ENCODE results near the gene STARD9.
A peak's percentile ranks its signal among the peaks of the same experiment; 100 is the strongest.

Gene STARD9

DNA sequence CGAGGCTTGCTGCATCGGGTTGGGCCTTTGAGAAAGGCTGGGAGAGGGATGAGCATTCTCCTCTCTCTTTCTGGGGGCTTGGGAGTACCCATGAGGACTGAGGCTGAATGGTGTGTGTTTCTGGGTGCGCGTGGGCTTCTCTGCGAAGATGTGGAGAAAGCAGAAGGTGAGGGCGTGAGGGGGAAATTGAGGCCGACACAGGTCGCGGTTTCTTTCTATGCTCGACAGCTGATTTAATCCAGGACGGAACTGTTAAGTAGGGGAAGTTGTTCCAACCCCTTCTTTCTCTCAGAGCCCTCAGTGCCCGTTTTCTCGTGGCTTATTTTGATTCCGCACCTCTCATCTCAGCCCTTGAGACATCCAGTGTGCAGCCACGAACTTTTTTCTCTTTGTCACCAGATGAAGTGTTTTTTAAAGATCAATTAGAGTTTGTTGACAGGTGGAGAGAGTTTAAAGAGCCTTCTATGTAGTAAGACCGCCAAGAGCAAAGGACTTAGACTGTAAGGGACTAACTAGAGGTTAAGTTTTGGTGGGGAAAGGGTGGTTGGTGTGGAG lies 711 bp downstream of the STARD9 start:
- no peak for ATAC-seq (replicated peaks; ENCODE audit: extremely low read depth, poor library complexity, severe bottlenecking)
- Mint-ChIP-seq H3K4me1 (peaks cover 26% of the 10 kb centered on the region), H3K27ac (ENCODE audit: low read depth) (peak overlapping the region; percentile 67), H3K36me3 (ENCODE audit: insufficient read depth) (no peaks in the 10 kb centered on the region), H3K27me3 (no peaks in the 10 kb centered on the region), H3K9me3 (no peaks in the 10 kb centered on the region), H3K4me3 (peak overlapping the region; percentile 83)
- DNase-seq (ENCODE audit: low spot score in 2 of 2), result no peak

DNA sequence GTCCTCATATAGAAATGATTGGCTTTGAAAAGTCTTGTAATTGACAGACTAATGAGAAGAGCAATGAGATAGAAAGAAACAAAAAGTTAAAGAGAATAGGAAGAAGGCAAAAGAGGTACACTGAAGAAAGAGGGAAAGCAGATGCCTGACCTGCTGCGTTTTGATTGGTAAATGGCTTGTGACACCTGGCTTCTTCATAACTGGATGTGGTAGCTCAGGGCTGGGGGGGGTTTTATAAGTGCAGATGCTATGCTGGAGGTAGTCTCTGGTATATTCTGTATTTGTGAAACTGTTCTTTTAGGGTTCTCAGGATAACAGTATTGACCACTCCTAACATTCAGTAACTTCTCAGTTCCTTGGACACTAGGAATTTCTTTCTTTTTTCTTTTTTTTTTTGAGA lies 1.4 kb downstream of the STARD9 start:
- DNase-seq (ENCODE audit: low spot score in 2 of 2) (no peak), ATAC-seq (replicated peaks; ENCODE audit: extremely low read depth, poor library complexity, severe bottlenecking) (no peak)
- Mint-ChIP-seq H3K27ac (ENCODE audit: low read depth) (no peak overlapping the region), H3K9me3 (no peaks in the 10 kb centered on the region), H3K36me3 (ENCODE audit: insufficient read depth) (no peaks in the 10 kb centered on the region), H3K27me3 (no peaks in the 10 kb centered on the region), H3K4me3 (peak overlapping the region; percentile 83), H3K4me1 (peaks cover 33% of the 10 kb centered on the region)

DNA sequence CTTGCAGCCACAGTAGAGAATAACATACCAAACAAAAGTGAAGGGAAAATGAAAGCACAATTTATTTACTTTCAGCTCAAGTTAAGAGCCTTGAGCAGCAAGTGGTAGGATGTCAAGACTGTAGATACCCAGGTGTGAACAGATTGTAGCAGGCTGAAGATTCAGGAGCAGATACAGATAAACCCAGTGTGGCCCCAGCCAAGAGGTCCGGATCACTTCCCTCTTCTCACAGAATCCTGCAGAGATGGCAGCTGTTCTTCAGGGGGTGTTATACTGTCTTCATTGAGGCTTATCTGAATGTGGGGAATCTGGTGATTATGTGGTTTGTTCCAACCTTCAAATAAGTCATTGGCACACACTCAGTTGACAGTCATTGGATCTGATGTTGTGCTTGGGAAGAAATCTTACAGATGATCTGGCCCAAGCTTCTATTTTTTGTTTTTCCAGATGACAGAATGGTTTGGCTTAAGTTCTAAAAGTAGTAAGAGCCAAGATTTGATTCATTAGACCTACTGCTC lies 2.2 kb downstream of the STARD9 start:
- Mint-ChIP-seq H3K4me3 (peak overlapping the region; percentile 83), H3K36me3 (ENCODE audit: insufficient read depth) (no peaks in the 10 kb centered on the region), H3K9me3 (no peaks in the 10 kb centered on the region), H3K27ac (ENCODE audit: low read depth) (no peak overlapping the region), H3K27me3 (no peaks in the 10 kb centered on the region), H3K4me1 (peaks cover 35% of the 10 kb centered on the region)
- DNase-seq (ENCODE audit: low spot score in 2 of 2) (no peak), ATAC-seq (replicated peaks; ENCODE audit: extremely low read depth, poor library complexity, severe bottlenecking) (no peak)

DNA sequence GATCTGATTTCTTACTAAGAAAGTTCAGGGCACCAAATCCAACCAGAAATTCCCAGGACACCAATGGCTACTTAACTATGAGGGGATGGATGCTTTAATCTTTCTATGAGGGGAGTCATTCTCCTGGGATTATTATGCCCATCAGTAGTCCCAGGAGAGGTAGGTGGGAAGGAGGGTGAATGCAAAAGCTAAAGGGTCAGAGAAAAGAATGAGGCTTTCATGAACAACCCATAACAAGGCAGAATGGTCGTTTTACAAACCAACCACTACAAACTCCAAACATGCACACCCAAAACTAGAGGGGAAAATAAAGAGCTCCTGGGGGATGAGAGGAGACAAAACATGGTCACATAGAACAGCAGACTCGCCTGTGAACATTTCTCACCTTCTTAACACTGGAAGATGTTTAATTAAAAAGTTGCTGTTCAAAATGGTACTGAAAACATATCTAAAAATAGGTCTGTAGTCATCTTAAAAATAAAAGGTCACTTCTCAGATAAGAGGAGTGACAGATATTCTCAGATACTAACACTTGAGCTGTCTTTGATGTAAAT lies 3.7 kb downstream of the STARD9 start:
- Mint-ChIP-seq H3K27me3 (no peaks in the 10 kb centered on the region), H3K4me1 (peaks cover 35% of the 10 kb centered on the region), H3K36me3 (ENCODE audit: insufficient read depth) (no peaks in the 10 kb centered on the region), H3K27ac (ENCODE audit: low read depth) (no peak overlapping the region), H3K4me3 (no peak overlapping the region), H3K9me3 (no peaks in the 10 kb centered on the region)
- ATAC-seq (replicated peaks; ENCODE audit: extremely low read depth, poor library complexity, severe bottlenecking) (no peak), DNase-seq (ENCODE audit: low spot score in 2 of 2) (no peak)

DNA sequence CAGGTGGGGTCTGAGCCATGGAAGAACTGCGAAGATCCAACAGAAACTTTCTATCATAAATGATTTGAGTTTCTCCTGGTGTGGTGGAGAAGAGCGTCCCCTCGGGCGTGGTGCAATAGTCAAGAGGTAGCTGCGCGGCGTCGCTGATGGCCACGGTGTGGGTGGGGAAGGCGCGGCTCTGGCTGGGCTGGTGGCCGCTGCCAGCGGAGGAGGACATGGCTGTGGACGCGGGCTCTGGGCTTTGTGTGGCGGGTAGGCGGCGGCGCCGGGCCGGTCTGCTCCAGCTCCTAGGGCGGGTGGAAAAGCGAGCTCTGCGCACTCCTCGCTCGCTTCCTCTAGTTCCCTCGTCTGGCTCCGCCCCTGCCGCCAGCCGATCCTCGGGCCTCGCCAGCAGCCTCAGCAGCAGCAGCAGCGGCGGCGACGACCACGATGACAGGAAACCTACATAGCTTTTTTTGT lies 5.9 kb downstream of the STARD9 start:
- Mint-ChIP-seq H3K4me3 (peak overlapping the region; percentile 90), H3K27me3 (no peaks in the 10 kb centered on the region), H3K36me3 (ENCODE audit: insufficient read depth) (no peaks in the 10 kb centered on the region), H3K27ac (ENCODE audit: low read depth) (peak overlapping the region; percentile 90), H3K9me3 (no peaks in the 10 kb centered on the region), H3K4me1 (peaks cover 28% of the 10 kb centered on the region)
- peak; percentile 58 to 62 for DNase-seq (ENCODE audit: low spot score in 2 of 2)
- ATAC-seq (replicated peaks; ENCODE audit: extremely low read depth, poor library complexity, severe bottlenecking), result peak; percentile 98

DNA sequence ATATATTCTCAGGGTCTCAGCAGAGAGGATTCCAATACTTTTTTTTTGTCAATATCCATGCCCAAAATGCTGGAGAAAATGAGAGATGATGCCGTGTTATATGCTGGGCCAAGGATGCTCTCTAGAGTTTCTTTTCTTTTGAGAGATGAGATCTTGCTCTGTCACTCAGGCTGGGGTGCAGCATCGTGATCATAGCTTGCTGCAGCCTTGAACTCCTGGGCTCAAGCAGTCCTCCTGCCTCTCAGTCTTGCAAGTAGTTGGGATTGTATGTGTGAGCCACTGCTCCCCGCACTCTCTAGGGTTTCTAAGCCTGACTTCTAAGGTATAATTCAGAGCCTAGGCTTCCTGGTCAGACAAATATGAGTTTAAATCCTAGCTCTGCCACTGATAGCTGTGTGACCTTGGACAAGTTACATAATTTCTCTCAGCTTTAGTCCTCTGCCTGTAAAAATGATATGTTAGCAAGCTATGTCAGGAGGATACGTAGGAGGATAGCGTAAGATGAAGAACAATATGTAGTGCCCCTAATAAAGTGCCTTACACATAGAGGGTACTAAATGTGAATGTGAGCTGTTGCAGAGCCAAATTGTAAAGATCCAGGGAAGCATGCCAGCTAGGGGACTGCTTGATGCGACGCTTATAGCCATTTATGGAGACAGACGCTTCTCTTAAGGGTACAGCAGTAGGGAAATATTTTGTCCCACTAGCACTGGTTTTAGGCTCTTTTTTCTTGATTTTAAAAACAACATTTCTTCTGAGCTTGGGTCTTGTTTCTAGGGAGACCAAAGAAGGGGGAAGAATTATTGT lies 7.4 kb downstream of the STARD9 start:
- H3K4me3 Mint-ChIP-seq, result no peak overlapping the region

DNA sequence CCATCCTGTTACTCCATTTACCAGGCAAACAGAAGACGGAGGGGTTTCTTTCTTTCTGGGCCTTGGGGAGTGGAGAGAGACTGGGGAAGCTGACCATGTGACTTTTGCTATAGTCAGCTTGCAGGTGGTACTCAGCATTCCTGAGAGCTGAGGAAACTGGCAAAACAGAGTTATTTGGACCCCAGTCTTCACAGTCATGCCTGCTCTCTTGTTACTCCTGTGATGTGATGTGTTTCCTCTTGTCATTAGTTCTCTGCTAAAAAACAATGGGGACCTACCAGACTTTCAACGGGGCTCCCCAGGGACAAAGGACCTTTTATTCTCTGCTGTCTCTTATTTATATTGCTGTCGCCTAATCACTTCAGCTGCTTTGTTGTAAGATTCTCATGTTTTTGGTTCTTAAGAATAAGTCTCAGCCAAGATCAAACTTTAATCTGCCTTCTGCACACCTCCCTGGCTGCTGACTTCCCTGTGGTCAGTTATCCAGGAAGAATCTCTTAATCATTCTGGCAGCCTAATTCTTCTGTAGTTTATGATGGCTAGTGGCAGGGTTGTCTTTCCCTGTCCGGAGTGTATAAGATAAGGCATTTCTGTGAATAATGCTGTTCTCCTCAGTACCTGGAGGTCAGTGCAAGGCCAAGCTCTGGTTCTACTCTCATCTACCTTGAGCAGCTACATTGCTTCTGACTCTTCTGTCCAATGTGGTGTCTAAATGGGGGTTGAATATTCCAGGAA lies 8.8 kb downstream of the STARD9 start:
- no peak for ATAC-seq (replicated peaks; ENCODE audit: extremely low read depth, poor library complexity, severe bottlenecking)
- H3K27me3 Mint-ChIP-seq, result no peaks in the 10 kb centered on the region
- DNase-seq (ENCODE audit: low spot score in 2 of 2), result no peak
- H3K36me3 Mint-ChIP-seq (ENCODE audit: insufficient read depth), result no peaks in the 10 kb centered on the region
- no peaks in the 10 kb centered on the region for H3K9me3 Mint-ChIP-seq
- peaks cover 22% of the 10 kb centered on the region for H3K4me1 Mint-ChIP-seq
- H3K4me3 Mint-ChIP-seq, result no peak overlapping the region
- H3K27ac Mint-ChIP-seq (ENCODE audit: low read depth), result no peak overlapping the region

More for the DNA sequence above, 7.4 kb downstream of the STARD9 start:
- Mint-ChIP-seq H3K27me3 (no peaks in the 10 kb centered on the region), H3K9me3 (no peaks in the 10 kb centered on the region), H3K4me1 (peaks cover 22% of the 10 kb centered on the region), H3K27ac (ENCODE audit: low read depth) (no peak overlapping the region), H3K36me3 (ENCODE audit: insufficient read depth) (no peaks in the 10 kb centered on the region)
- DNase-seq (ENCODE audit: low spot score in 2 of 2), result no peak
- no peak for ATAC-seq (replicated peaks; ENCODE audit: extremely low read depth, poor library complexity, severe bottlenecking)

DNA sequence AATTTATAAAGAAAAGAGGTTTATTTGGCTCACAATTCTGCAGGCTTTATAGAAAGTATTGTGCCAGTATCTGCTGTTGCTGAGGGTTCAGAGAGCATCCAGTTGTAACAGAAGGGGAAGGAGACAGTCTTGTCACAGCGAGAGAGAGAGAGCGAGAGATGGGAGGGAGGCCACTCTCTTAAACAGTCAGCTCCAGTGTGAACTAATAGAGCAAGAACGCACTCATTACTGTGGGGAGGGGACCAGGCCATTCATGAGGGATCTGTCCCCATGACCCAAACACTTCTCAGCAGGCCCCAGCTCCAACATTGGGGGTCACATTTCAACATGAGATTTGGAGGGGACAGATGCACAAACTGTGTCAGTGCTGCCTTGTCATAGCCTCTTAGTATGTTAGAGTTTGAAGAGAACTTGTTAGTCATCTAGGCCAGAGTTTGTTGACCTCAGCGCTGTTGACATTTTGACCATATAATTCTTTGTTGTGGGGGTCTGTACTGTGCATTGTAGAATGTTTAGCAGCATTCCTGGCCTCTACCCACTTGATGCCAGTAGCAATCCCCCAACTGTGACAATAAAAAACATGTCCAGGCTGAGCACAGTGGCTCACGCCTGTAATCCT lies 15.3 kb downstream of the STARD9 start:
- no peaks in the 10 kb centered on the region for H3K27me3 Mint-ChIP-seq
- H3K4me3 Mint-ChIP-seq, result no peak overlapping the region
- no peaks in the 10 kb centered on the region for H3K4me1 Mint-ChIP-seq
- H3K36me3 Mint-ChIP-seq (ENCODE audit: insufficient read depth), result peaks cover 2% of the 10 kb centered on the region
- no peak for DNase-seq (ENCODE audit: low spot score in 2 of 2)
- no peaks in the 10 kb centered on the region for H3K9me3 Mint-ChIP-seq
- no peak for ATAC-seq (replicated peaks; ENCODE audit: extremely low read depth, poor library complexity, severe bottlenecking)
- no peak overlapping the region for H3K27ac Mint-ChIP-seq (ENCODE audit: low read depth)

DNA sequence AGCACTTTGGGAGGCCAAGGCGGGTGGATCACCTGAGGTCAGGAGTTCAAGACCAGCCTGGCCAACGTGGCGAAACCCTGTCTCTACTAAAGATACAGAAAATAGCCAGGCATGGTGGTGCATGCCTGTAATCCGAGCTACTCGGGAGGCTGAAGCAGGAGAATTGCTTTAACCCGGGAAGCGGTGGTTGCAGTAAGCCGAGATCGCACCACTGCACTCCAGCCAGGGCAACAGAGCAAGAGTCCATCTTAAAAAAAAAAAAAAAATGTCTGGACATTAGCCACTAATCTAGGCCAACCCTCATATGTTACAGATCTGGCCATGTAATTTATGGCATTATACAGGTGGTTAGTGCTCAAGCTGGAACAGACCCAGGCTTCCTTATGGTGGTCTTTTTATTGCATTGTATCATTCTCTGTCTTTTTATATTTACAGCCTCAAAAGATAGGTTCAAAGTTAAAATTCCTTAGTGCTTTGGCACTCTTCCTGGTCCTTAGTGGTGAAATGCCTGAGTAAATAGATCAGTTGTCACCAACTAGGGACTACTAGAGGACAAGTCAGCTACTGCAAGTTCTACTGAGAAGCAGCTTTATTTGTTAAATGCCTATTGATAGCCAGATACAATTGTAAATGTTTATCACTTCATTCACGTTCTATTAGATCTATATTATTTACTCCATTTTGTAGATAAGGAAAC lies 16.0 kb downstream of the STARD9 start:
- ATAC-seq (replicated peaks; ENCODE audit: extremely low read depth, poor library complexity, severe bottlenecking), result no peak
- H3K4me3 Mint-ChIP-seq, result no peak overlapping the region
- peaks cover 2% of the 10 kb centered on the region for H3K36me3 Mint-ChIP-seq (ENCODE audit: insufficient read depth)
- H3K27ac Mint-ChIP-seq (ENCODE audit: low read depth), result no peak overlapping the region
- DNase-seq (ENCODE audit: low spot score in 2 of 2), result no peak
- no peaks in the 10 kb centered on the region for H3K9me3 Mint-ChIP-seq
- no peaks in the 10 kb centered on the region for H3K27me3 Mint-ChIP-seq
- no peaks in the 10 kb centered on the region for H3K4me1 Mint-ChIP-seq

DNA sequence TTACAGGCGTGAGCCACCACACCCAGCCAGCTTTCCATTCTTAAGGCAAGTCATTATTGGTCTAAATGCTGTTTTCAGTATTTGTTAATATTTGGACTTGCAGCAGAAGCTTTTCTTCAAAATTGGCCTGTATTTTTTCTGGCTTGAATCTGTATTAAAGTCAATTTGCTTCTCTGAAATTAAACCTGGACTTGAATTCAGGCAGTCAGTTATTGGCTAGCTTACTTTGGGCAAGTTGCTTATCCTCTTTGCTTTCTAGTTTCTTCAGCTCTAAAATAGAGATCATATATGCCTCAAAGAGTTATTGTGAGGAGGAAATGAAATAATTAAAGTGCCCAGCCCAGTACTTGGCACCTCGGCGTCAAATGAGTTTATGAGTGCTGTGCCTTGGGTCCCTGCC lies 17.3 kb downstream of the STARD9 start:
- no peak for ATAC-seq (replicated peaks; ENCODE audit: extremely low read depth, poor library complexity, severe bottlenecking)
- Mint-ChIP-seq H3K9me3 (no peaks in the 10 kb centered on the region), H3K27ac (ENCODE audit: low read depth) (no peak overlapping the region), H3K27me3 (no peaks in the 10 kb centered on the region), H3K4me3 (no peak overlapping the region), H3K4me1 (no peaks in the 10 kb centered on the region), H3K36me3 (ENCODE audit: insufficient read depth) (peaks cover 2% of the 10 kb centered on the region)
- DNase-seq (ENCODE audit: low spot score in 2 of 2), result no peak

DNA sequence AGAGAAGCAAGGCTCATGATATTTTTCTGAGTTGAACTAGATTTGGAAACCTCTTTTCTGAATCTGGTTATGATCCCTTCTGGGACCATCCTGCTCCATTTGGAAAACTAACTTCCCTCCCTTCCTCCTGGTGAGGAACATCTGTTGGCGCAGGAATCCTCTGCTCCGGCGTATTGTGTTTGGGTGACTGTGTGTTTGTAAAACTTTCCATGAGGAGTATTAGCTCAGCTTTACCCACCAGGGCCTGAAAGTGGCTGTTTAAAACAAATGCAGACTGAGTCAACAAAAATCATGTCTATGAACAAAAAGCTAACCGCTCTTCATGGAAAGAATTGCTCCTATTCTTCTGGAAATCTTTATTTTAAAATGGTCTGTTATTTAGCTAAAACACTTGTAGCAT lies 17.7 kb downstream of the STARD9 start:
- ATAC-seq (replicated peaks; ENCODE audit: extremely low read depth, poor library complexity, severe bottlenecking) (no peak), DNase-seq (ENCODE audit: low spot score in 2 of 2) (no peak)
- Mint-ChIP-seq H3K27me3 (no peaks in the 10 kb centered on the region), H3K9me3 (no peaks in the 10 kb centered on the region), H3K4me3 (no peak overlapping the region), H3K27ac (ENCODE audit: low read depth) (no peak overlapping the region), H3K4me1 (no peaks in the 10 kb centered on the region), H3K36me3 (ENCODE audit: insufficient read depth) (peaks cover 2% of the 10 kb centered on the region)

DNA sequence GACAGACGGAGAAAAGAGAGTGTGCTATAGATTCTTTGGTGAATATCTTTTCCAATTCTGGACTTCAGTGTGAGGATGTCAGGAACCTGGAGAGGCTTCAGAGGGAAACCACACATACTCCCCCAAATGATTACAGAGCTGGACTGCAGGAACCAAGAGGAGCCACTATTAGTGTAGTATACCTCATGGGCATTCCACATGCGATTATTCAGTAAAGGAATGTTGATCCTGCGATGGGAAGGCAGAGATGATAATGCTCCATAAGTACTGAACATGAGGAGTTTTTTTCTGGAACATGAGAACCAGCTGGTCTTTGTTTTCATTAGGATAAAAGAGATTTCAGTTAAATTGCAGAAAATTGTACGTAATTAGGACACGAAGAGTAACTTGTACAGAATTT lies 18.7 kb downstream of the STARD9 start:
- H3K4me3 Mint-ChIP-seq, result no peak overlapping the region
- H3K27ac Mint-ChIP-seq (ENCODE audit: low read depth), result no peak overlapping the region
- H3K27me3 Mint-ChIP-seq, result no peaks in the 10 kb centered on the region
- H3K4me1 Mint-ChIP-seq, result no peaks in the 10 kb centered on the region
- DNase-seq (ENCODE audit: low spot score in 2 of 2) (no peak), ATAC-seq (replicated peaks; ENCODE audit: extremely low read depth, poor library complexity, severe bottlenecking) (no peak)
- H3K36me3 Mint-ChIP-seq (ENCODE audit: insufficient read depth), result peaks cover 2% of the 10 kb centered on the region
- no peaks in the 10 kb centered on the region for H3K9me3 Mint-ChIP-seq

Measured in central memory CD8-positive, alpha-beta T cell (primary cell).